IPS-18a (cell line): ENCODE measurements around the gene CEP104.

Experiments
- H3K27ac ChIP-seq: one replicate; pipeline ENCODE4 v1.5.1; 2013; ENCODE audit warnings: low read length
- H3K27me3 ChIP-seq: one replicate; pipeline ENCODE4 v1.6.1; 2013; ENCODE audit warnings: mild to moderate bottlenecking, low read length; ENCODE audit not compliant: control insufficient read depth, insufficient read depth
- H3K36me3 ChIP-seq: one replicate; pipeline ENCODE4 v1.6.1; 2013; ENCODE audit warnings: low read depth, low read length; ENCODE audit not compliant: control insufficient read depth
- H3K4me1 ChIP-seq: one replicate; pipeline ENCODE4 v1.6.1; 2013; ENCODE audit warnings: low read depth, low read length; ENCODE audit not compliant: control insufficient read depth
- H3K4me3 ChIP-seq: one replicate; pipeline ENCODE4 v1.5.1; 2013; ENCODE audit warnings: low read length
- H3K9ac ChIP-seq: one replicate; pipeline ENCODE4 v1.6.1; 2013; ENCODE audit warnings: mild to moderate bottlenecking, low read length, moderate library complexity
- H3K9me3 ChIP-seq: one replicate; pipeline ENCODE4 v1.6.1; 2013; ENCODE audit warnings: low read depth, low read length; ENCODE audit not compliant: control insufficient read depth

CEP104 gene

DNA sequence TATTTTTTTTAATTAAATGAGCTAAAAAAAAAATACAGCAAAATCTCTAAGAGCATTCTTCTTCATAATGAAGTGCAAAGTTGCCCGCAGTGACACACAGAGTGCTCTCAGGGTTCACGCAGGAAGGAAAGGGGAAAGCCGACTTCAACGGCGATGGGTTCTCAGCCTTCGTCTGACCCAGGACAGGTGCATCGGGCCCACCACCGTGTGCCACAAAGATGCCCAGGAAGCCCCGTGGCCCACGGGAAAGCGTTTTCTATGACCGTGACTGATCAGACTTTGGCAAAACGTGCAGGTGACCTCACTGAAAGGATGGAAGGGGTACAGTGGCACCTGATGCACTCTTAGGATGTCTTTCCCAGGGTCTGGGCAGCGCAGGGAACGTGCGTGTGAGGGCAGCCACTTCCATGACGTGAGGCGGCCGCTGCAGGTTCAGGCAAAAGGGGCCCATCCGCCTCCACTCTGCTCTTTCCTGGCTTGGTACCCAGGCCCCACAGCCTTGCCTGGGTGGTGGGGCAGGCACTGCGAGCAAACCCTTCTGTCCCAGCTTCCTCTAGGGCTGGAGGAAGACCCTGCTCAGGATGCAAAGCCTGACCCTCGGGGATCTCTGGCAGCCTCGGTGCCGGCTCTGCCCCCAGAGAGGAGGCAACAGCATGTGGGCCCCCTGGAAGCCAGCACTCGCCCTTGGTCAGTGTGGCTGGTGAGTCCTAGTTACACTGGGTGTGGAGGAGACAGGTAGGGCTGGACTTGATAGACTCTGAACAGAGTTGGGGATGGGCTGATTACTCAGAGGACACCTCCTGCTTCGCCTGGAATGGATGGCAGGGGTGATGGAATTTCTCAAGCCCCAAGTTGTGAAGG is 69.0 kb downstream of the CEP104 start:
- no peak overlapping the region for H3K4me3 ChIP-seq
- peaks cover 11% of the 10 kb centered on the region for H3K4me1 ChIP-seq
- no peak overlapping the region for H3K9ac ChIP-seq
- no peaks in the 10 kb centered on the region for H3K9me3 ChIP-seq
- no peaks in the 10 kb centered on the region for H3K27me3 ChIP-seq
- no peak overlapping the region for H3K27ac ChIP-seq
- peaks cover 28% of the 10 kb centered on the region for H3K36me3 ChIP-seq

DNA sequence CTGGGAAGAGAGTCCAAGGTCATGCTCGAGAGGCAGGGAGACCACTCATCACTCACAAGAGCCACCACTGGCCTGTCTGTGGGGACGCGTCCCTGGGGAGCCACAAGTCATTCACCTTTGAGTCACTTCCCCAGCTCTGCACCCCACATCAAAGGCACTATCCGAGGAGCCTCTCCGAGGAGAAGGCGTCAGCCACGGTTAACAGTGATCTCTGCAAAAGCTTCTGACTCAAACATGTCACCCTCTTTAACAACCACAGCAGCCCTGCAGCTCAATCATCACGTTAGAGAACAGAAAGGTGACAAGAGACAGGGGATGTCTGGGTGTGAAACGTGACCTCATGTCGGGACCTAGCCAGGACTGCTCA is 69.7 kb downstream of the CEP104 start:
- Histone ChIP-seq H3K27ac (no peak overlapping the region), H3K4me1 (peaks cover 5% of the 10 kb centered on the region), H3K9ac (no peak overlapping the region), H3K9me3 (no peaks in the 10 kb centered on the region), H3K27me3 (no peaks in the 10 kb centered on the region), H3K36me3 (peaks cover 34% of the 10 kb centered on the region), H3K4me3 (no peak overlapping the region)

GRCh38 chr1:3786468-3787348 is 70.3 kb downstream of the CEP104 start:
- Histone ChIP-seq H3K9me3 (no peaks in the 10 kb centered on the region), H3K4me1 (no peaks in the 10 kb centered on the region), H3K36me3 (peaks cover 40% of the 10 kb centered on the region), H3K27ac (no peak overlapping the region), H3K4me3 (no peak overlapping the region), H3K27me3 (no peaks in the 10 kb centered on the region), H3K9ac (no peak overlapping the region)

DNA sequence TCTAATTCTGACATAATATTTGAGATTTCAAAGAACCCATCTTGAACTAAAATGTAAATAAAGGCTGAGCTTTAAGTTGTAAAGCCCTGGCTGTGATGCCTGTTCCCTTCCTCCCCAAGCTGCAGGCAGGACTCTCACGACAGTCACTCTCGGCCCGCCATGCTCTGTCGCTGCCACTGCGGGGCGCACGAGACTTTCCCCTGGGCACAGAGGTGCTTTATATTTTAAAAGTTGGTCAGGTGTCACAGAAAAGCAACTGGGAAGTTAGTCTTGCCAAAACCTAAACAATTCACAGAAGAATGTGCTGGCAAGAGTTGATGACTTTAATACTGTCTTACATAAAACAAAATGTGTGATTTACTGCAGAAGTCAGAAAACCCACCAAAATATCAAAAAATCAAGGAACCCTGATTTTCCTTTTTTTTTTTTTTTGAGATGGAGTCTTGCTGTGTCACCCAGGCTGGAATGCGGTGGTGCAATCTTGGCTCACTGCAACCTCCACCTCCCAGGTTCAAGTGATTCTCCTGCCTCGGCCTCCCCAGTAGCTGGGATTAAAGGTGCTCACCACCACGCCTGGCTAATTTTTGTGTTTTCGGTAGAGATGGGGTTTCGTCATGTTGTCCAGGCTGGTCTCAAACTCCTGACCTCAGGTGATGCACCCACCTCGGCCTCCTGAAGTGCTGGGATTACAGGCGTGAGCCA is 71.4 kb downstream of the CEP104 start:
- peaks cover 51% of the 10 kb centered on the region for H3K36me3 ChIP-seq
- H3K9me3 ChIP-seq, result no peaks in the 10 kb centered on the region
- no peaks in the 10 kb centered on the region for H3K4me1 ChIP-seq

DNA sequence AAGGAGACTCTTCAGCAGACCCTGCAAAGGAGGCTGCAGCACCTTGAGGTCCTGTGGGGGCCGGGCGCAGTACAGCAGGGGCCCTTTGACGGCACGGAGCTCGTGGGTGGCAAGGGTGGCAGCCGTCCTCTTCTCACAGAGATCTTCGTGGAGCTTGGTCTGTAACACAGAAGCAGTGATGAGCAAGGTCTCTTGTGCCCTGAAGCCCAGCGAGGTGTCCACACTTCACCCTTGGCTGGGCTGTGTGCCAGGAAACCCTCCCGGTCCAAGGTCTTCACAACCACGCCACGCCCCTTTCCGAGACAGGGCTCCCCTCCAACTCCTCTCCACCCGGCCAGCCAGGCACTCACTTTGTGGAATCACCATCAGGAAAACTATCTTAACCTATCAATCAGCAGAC is 72.0 kb downstream of the CEP104 start:
- Histone ChIP-seq H3K27me3 (no peaks in the 10 kb centered on the region), H3K36me3 (peaks cover 57% of the 10 kb centered on the region), H3K9ac (no peak overlapping the region), H3K4me1 (no peaks in the 10 kb centered on the region), H3K9me3 (no peaks in the 10 kb centered on the region), H3K27ac (no peak overlapping the region), H3K4me3 (no peak overlapping the region)

More for the DNA sequence above, 71.4 kb downstream of the CEP104 start:
- Histone ChIP-seq H3K4me3 (no peak overlapping the region), H3K27me3 (no peaks in the 10 kb centered on the region), H3K9ac (no peak overlapping the region), H3K27ac (no peak overlapping the region)

DNA sequence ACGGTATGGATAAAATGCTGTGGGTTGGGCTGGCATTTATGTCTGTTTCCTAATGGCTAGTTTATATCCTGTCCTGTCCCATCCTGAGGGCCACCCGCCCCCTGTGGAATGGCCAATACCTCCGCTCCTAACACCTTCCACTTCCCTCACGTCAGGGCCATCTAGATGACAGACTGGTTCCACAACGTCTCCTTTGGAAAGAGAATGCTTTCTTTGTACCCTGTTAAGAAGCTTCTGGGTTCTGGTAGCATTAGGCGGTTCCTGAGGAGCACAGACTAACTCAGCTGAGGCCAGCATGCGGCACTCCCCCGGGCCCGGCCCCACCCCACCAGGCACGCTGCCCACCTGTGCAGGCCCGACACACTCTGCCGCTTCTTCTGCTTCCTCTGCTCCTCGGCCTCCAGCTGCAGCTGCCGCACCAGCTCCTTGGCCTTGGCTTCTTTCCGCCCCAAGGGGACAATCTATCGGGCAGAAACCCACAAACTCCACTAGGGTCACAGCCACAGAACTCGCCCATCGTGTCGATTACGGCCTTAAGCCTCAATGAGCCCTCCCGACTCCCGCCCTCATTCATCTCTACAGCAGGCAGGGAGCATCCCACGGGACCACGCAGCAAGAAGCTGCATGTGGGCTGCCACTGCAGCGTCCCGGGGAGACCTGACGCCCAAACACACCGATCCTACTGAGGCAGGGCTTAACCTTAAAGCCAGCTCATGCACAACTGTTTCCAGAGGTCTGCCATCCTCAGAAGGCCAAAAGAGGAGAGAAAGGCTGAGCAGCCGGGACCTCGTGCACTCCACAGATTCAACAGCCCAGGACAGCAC is 73.1 kb downstream of the CEP104 start:
- H3K4me3 ChIP-seq, result no peak overlapping the region
- peaks cover 67% of the 10 kb centered on the region for H3K36me3 ChIP-seq
- H3K27me3 ChIP-seq, result no peaks in the 10 kb centered on the region
- H3K27ac ChIP-seq, result no peak overlapping the region
- H3K9me3 ChIP-seq, result no peaks in the 10 kb centered on the region
- H3K4me1 ChIP-seq, result no peaks in the 10 kb centered on the region
- no peak overlapping the region for H3K9ac ChIP-seq

- Histone ChIP-seq H3K4me3 (no peak overlapping the region), H3K9me3 (no peaks in the 10 kb centered on the region), H3K4me1 (no peaks in the 10 kb centered on the region), H3K27ac (no peak overlapping the region), H3K27me3 (no peaks in the 10 kb centered on the region), H3K9ac (no peak overlapping the region), H3K36me3 (peaks cover 63% of the 10 kb centered on the region)
These were observed 76.1 kb downstream of the CEP104 start for GRCh38 chr1:3780901-3781300.

- Histone ChIP-seq H3K27ac (no peak overlapping the region), H3K4me3 (no peak overlapping the region), H3K9ac (no peak overlapping the region), H3K36me3 (peaks cover 58% of the 10 kb centered on the region), H3K9me3 (no peaks in the 10 kb centered on the region), H3K4me1 (peaks cover 4% of the 10 kb centered on the region), H3K27me3 (no peaks in the 10 kb centered on the region)
These were observed 77.0 kb downstream of the CEP104 start for GRCh38 chr1:3779912-3780416.

- no peak overlapping the region for H3K9ac ChIP-seq
- no peaks in the 10 kb centered on the region for H3K9me3 ChIP-seq
- no peaks in the 10 kb centered on the region for H3K27me3 ChIP-seq
- H3K4me3 ChIP-seq, result no peak overlapping the region
- H3K36me3 ChIP-seq, result peaks cover 52% of the 10 kb centered on the region
- H3K27ac ChIP-seq, result no peak overlapping the region
- peaks cover 4% of the 10 kb centered on the region for H3K4me1 ChIP-seq
These were observed 77.6 kb downstream of the CEP104 start for GRCh38 chr1:3779265-3779911.

- peaks cover 4% of the 10 kb centered on the region for H3K4me1 ChIP-seq
- H3K36me3 ChIP-seq, result peaks cover 46% of the 10 kb centered on the region
- H3K9me3 ChIP-seq, result no peaks in the 10 kb centered on the region
- H3K9ac ChIP-seq, result no peak overlapping the region
- no peak overlapping the region for H3K4me3 ChIP-seq
- H3K27me3 ChIP-seq, result no peaks in the 10 kb centered on the region
- no peak overlapping the region for H3K27ac ChIP-seq
These were observed 78.3 kb downstream of the CEP104 start for GRCh38 chr1:3778590-3779264.
